Kidney (tissue), 14 donors: ENCODE data around the gene C1QTNF1. TPM values are rescaled to one million over a fixed set of nuclear protein-coding genes. Genes with fewer than 3 reads are reported as not detected.

Experiments
- DNase-seq, 5 donors: peaks; one replicate each; pipeline ENCODE4 v3.0.0-alpha.2; 2013 to 2020
- FAIRE-seq: peaks from 2 replicates; lab custom pipeline; 2012; peaks lifted over from hg19 to GRCh38; lab: Jason Lieb, UNC
- H3K27ac ChIP-seq, 2 donors: one replicate each; pipeline ENCODE4 v1.7.0; 2013; ENCODE audit warnings: low read depth in 2 of 2, low read length in 2 of 2, inconsistent platforms in 1 of 2
- H3K27me3 ChIP-seq: one replicate; pipeline ENCODE4 v1.7.1; 2013; ENCODE audit warnings: low read length, inconsistent platforms; ENCODE audit not compliant: control insufficient read depth, insufficient read depth
- H3K36me3 ChIP-seq, 3 donors: one replicate each; pipeline versions ENCODE4 v1.7.0 to v1.7.1; 2013; ENCODE audit warnings: low read length in 3 of 3, control low read depth in 1 of 3, inconsistent platforms in 1 of 3; ENCODE audit not compliant: insufficient read depth in 3 of 3, control insufficient read depth in 2 of 3
- H3K4me1 ChIP-seq, 3 donors: one replicate each; pipeline versions ENCODE4 v1.7.0 to v1.7.1; 2013; ENCODE audit warnings: low read length in 3 of 3, inconsistent platforms in 1 of 3, low read depth in 1 of 3; ENCODE audit not compliant: control insufficient read depth in 2 of 3, insufficient read depth in 2 of 3
- H3K4me3 ChIP-seq, 3 donors: one replicate each; pipeline versions ENCODE4 v1.7.0 to v1.8.1; 2013; ENCODE audit warnings: low read length in 3 of 3, control low read depth in 1 of 3, inconsistent platforms in 1 of 3
- H3K9ac ChIP-seq, 3 donors: one replicate each; pipeline versions ENCODE4 v1.7.0 to v1.7.1; 2013; ENCODE audit warnings: low read length in 3 of 3, control low read depth in 1 of 3, inconsistent platforms in 1 of 3
- H3K9me3 ChIP-seq, 3 donors: one replicate each; pipeline versions ENCODE4 v1.7.0 to v1.7.1; 2013; ENCODE audit warnings: low read length in 3 of 3, control low read depth in 1 of 3, inconsistent platforms in 1 of 3; ENCODE audit not compliant: control insufficient read depth in 2 of 3, insufficient read depth in 1 of 3
- intact Hi-C: fragments of 100-400 bp; cut with DNase I; formaldehyde crosslinking; loops from one replicate; pipeline ENCODE4 v1.11.1; 2022
- polyA plus RNA-seq: library from polyadenylated mRNA; stranded (reverse); fragments of 350-450 nt; fragmentation: Illumina TruSeq; extraction: RNeasy Lipid Tissue Mini Kit (QIAGEN cat#74804); gene quantifications from one replicate; pipeline ENCODE4 v1.2.3, GENCODE V29; 2014; ENCODE audit warnings: low read depth, low replicate concordance; ENCODE audit not compliant: insufficient read depth
- total RNA-seq: library from RNA; stranded (reverse); fragmentation: NEBNext Ultra II Directional; extraction: Animal tissue kit (Norgen Biotek cat#: 25700); gene quantifications from one replicate; pipeline ENCODE4 v1.2.1, GENCODE V29; 2021
- TF ChIP-seq, protein P1 (sequence below): IDR thresholded peaks from 3 replicates; pipeline ENCODE4 v1.5.1; 2012; ENCODE audit warnings: mild to moderate bottlenecking, moderate library complexity, borderline replicate concordance; ENCODE audit not compliant: insufficient read depth; ENCODE audit errors: extremely low read depth
- donor health status: control.
- donor health status: control.
- donor health status: control.
- donor health status: control.
- donor health status: control.
- donor health status: DM: yes; HTN: yes; CAD: no.
- donor health status: Normal renal cell carcinoma (clear cell type).

The C1QTNF1 gene
- total and polyA plus RNA-seq, 2 donors from 2014 or later, result 18.0 to 65.2 TPM

- Histone ChIP-seq H3K27me3 (no peaks in the 10 kb centered on the region), H3K27ac (no peak overlapping the region), H3K36me3 (no peaks in the 10 kb centered on the region), H3K4me3 (no peak overlapping the region), H3K9ac (no peak overlapping the region), H3K4me1 (no peaks in the 10 kb centered on the region), H3K9me3 (no peaks in the 10 kb centered on the region)
- intact Hi-C loops, result no loop called here
- FAIRE-seq (no peak), DNase-seq (peak in 2 of 5 donors; percentile 35 to 60)
- TF ChIP-seq, protein P1, sequence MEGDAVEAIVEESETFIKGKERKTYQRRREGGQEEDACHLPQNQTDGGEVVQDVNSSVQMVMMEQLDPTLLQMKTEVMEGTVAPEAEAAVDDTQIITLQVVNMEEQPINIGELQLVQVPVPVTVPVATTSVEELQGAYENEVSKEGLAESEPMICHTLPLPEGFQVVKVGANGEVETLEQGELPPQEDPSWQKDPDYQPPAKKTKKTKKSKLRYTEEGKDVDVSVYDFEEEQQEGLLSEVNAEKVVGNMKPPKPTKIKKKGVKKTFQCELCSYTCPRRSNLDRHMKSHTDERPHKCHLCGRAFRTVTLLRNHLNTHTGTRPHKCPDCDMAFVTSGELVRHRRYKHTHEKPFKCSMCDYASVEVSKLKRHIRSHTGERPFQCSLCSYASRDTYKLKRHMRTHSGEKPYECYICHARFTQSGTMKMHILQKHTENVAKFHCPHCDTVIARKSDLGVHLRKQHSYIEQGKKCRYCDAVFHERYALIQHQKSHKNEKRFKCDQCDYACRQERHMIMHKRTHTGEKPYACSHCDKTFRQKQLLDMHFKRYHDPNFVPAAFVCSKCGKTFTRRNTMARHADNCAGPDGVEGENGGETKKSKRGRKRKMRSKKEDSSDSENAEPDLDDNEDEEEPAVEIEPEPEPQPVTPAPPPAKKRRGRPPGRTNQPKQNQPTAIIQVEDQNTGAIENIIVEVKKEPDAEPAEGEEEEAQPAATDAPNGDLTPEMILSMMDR, result peak; percentile 53
These were observed 41.2 kb downstream of the C1QTNF1 start for GRCh38 chr17:79065105-79065670.

DNA sequence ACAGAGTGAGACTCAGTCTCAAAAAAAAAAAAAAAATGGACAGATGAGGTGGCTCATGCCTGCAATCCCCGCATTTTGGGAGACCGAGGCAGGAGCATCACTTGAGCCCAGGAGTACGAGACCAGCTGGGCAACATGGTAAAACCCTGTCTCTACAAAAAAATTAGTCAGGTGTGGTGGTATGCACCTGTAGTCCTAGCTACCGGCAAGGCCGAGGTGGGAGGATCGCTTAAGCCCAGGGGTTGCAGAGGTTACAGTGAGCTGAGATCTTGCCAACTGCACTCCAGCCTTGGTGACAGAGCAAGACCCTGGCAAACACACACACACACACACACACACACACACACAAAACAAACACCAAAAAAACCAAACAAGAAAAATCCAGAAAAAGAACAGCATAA lies 43.0 kb downstream of the C1QTNF1 start:
- no peak overlapping the region for H3K4me3 ChIP-seq
- FAIRE-seq (no peak), DNase-seq (no peak)
- H3K36me3 ChIP-seq, result no peaks in the 10 kb centered on the region
- H3K4me1 ChIP-seq, result no peaks in the 10 kb centered on the region
- TF ChIP-seq, protein P1, result no peak
- H3K27me3 ChIP-seq, result no peaks in the 10 kb centered on the region
- H3K27ac ChIP-seq, result no peak overlapping the region
- intact Hi-C loops, result no loop called here
- no peak overlapping the region for H3K9ac ChIP-seq
- no peaks in the 10 kb centered on the region for H3K9me3 ChIP-seq

- FAIRE-seq, result no peak
- H3K27me3 ChIP-seq, result no peaks in the 10 kb centered on the region
- TF ChIP-seq, protein P1, result no peak
- H3K4me3 ChIP-seq, result no peak overlapping the region
- DNase-seq, result no peak
- H3K9me3 ChIP-seq, result no peaks in the 10 kb centered on the region
- H3K36me3 ChIP-seq, result no peaks in the 10 kb centered on the region
- H3K27ac ChIP-seq, result no peak overlapping the region
- no peak overlapping the region for H3K9ac ChIP-seq
- peaks cover 0 to under 1% (median 0%) of the 10 kb centered on the region in 3 donors for H3K4me1 ChIP-seq
- intact Hi-C loops, result no loop called here
These were observed 46.4 kb downstream of the C1QTNF1 start for GRCh38 chr17:79070266-79070880.
